ENCODE measurements around the gene TMEM39A. TPM values are rescaled to one million over a fixed set of nuclear protein-coding genes. Genes with fewer than 3 reads are reported as not detected.

Gene TMEM39A
- total RNA-seq, 1 experiment from 2014 or later: 30.2 TPM

DNA sequence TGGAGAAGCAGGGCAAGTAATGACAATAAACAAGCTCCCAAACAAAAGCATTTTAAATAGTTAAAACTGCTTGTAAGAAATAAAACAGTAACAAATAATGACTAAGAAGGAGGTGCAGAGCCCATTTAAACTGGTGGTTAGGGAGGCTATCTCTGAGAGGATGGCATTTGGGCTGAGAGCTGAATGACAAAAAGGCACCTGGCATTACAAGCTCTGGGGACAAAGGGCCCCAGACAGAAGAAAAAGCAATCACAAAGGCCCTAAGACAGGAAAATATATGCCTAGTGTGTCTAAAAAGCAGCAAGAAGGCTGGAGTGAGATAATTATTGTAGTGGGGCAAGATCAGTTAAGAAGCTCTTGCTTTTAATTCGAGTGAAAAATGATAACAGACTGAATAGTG is 9.6 kb downstream of the TMEM39A start:
- no peak for DNase-seq (ENCODE audit: low spot score)

GRCh38 chr3:119444590-119444989 is 18.8 kb downstream of the TMEM39A start:
- DNase-seq (ENCODE audit: low spot score): no peak

DNA sequence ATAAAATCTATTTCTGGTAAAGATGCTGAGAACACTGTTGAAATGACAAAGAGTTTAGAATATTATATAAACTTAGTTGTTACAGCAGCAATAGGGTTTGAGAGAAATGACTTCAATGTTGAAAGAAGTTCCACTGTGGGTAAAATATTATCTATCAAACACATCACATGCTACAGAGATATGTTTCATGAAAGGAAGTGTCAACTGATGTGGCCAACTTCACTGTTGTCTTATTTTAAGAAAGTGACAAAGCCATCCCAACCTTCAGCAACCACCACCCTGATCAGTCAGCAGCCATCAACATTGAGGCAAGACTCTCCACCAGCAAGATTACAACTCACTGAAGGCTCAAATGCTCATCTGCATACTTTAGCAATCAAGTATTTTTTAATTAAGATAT is 20.2 kb downstream of the TMEM39A start:
- no peak for DNase-seq (ENCODE audit: low spot score)

DNA sequence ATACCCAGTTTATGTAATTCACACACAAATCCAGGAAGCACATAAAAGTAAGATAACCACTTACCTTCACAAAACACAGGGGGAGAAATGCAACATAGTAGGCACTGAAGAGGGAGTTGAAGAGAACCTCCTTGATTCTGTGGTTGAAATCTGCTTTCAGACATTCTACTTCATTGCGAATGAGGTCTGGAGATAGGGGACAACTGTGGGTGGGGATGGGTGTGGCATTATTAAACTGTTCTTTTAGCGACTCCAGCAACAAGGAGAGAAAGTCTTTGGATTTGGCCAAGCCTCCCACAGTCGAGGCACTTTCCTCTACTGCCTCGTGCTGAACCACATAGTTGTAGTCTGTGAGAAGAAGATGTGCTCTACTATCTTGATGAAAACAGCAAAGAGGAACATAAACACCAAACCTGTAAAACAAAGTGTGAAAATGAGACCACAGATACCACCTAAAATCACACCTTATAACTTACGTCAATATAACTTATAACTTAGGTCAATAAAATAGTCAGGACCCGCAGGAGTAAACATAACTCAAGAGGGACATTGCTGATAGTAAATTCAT is 25.6 kb downstream of the TMEM39A start:
- no peak for DNase-seq (ENCODE audit: low spot score)

GRCh38 chr3:119436977-119437376 is 26.4 kb downstream of the TMEM39A start:
- DNase-seq (ENCODE audit: low spot score): no peak

GRCh38 chr3:119434703-119435102 is 28.7 kb downstream of the TMEM39A start:
- DNase-seq (ENCODE audit: low spot score): no peak

DNA sequence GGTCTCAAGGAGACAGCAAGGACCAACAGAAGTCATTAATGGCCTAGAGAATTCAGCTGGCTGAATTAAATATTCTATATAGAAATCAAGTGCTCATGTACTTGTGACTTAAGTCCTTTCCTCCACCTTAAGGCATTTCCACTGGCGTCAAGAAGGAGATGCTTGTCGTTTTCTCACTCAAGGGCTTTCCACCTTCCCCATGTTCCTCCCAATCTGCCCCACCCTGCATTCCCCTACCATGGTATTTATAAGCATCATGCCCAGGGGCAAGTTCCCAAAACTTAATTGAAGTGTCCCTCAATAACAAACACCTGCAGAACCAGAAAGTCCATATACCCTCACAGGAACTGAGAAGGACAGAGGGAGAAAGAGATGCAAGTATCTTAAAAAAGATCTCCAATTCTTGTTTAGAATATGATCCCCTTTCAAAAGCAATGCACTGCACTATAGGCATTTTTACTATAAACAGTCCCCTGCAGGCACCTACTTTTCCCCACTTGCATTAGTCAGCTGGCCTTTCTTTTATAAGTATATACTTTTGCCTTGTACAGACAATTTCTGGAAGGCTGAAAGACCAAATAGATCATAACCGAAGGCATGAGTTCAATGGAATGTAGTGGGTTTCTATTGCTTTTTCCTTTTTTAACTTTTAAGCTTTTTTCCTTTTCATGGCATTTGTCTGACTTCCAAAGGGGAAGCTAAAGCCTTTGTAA is 29.6 kb downstream of the TMEM39A start:
- no peak for DNase-seq (ENCODE audit: low spot score)

GRCh38 chr3:119428538-119428937 is 34.9 kb downstream of the TMEM39A start:
- DNase-seq (ENCODE audit: low spot score): no peak

DNA sequence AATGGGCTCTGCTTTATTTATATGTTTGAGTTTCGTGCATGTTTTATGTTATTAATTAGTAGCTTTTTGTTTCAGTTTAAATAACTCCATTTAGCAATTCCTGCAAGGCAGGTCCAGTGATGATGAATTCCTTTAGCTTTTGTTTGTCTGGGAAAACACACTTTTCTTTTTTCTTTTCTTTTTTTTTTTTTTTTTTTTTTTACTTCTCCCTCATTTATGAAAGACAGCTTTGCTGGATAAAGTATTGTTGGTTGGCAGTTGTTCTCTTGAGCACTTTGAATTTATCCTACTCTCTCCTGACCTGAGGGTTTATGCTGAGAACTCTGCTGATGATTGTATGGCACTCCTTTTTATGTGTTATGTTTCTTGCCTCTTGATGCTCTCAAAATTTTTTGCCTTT is 35.7 kb downstream of the TMEM39A start:
- DNase-seq (ENCODE audit: low spot score): no peak

GRCh38 chr3:119420196-119420595 is 43.2 kb downstream of the TMEM39A start:
- no peak for DNase-seq (ENCODE audit: low spot score)

DNA sequence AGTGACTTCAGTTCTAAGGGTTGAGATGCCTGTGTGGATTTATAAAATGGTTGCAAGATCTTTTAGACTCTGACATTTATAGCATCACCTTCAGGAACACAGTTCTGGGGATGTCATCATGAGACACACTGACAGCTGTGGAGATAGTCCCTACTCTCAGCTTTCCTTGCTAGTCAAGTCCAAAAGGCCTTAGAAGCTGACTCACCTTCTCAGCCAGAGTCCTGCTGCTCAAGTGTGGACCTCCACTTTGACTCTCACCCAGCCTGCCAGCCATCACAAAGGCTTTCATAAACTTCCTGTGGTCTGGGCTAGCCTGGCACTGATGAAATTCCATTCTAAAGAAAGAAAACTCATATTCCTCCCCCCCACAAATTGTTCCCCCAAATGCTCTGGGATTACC is 44.8 kb downstream of the TMEM39A start:
- DNase-seq (ENCODE audit: low spot score): no peak

GRCh38 chr3:119417771-119418512 is 45.5 kb downstream of the TMEM39A start:
- no peak for DNase-seq (ENCODE audit: low spot score)

GRCh38 chr3:119416873-119417272 is 46.5 kb downstream of the TMEM39A start:
- DNase-seq (ENCODE audit: low spot score): no peak

GRCh38 chr3:119413603-119414280 is 49.7 kb downstream of the TMEM39A start:
- DNase-seq (ENCODE audit: low spot score): no peak

- DNase-seq (ENCODE audit: low spot score): no peak
These were observed 53.6 kb downstream of the TMEM39A start for GRCh38 chr3:119409844-119410243.

GRCh38 chr3:119408243-119408950 is 55.0 kb downstream of the TMEM39A start:
- no peak for DNase-seq (ENCODE audit: low spot score)

- DNase-seq (ENCODE audit: low spot score): no peak
These were observed 58.1 kb downstream of the TMEM39A start for GRCh38 chr3:119405315-119405714.

GRCh38 chr3:119403201-119403600 is 60.2 kb downstream of the TMEM39A start:
- no peak for DNase-seq (ENCODE audit: low spot score)

DNA sequence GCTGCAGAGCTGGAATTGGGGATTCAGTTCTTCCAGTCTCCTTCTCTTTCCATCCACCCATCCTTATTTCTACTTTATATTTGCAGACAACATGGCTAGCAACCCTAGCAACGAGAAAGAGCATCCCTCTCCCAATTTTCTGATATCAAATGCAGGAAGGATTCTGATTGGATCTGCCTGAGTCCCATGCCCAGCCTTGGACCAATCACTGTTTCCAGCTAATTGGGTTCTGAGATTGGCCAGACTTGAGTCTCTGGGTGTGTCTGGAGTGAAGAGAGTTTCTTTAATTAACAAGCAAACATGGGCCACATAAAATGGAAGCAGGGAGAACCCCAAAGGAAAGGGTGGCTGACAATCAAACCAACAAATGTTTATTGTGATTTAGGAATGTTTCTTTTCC is 60.6 kb downstream of the TMEM39A start:
- DNase-seq (ENCODE audit: low spot score): no peak

DNA sequence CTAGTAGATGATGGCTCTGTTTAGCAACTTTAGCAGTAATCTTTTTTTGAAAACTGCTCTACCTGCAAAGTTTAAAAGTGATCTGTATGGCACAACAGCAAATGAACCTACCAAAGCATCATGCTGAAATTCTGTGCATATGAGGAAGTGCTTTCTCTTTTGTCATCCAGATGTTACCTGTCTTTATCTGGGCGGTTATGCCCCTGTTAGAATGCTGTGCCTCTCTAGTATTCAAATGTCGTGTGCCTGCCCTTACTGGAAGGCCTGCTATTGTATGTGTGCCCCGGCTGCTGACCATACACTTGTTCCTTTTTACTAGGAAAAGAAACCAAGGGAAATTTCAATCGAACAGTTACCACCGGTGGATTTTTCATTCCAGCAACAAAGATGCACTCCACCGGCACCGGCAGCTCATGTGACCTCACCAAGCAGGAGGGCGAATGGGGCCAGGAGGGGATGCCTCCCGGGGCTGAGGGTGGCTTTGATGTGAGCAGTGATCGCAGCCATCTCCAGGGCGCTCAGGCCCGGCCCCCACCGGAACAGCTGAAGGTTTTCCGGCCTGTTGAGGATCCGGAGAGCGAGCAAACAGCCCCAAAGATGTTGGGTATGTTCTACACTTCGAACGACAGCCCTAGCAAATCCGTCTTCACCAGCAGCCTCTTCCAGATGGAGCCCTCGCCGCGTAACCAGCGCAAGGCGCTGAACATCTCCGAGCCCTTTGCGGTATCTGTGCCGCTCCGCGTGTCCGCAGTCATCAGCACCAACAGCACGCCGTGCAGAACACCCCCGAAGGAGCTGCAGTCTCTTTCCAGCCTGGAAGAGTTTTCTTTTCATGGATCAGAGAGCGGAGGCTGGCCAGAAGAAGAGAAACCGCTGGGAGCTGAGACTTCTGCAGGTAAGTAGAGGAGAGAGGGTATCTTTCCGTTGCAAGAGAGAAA is 61.6 kb downstream of the TMEM39A start:
- DNase-seq (ENCODE audit: low spot score): no peak

DNA sequence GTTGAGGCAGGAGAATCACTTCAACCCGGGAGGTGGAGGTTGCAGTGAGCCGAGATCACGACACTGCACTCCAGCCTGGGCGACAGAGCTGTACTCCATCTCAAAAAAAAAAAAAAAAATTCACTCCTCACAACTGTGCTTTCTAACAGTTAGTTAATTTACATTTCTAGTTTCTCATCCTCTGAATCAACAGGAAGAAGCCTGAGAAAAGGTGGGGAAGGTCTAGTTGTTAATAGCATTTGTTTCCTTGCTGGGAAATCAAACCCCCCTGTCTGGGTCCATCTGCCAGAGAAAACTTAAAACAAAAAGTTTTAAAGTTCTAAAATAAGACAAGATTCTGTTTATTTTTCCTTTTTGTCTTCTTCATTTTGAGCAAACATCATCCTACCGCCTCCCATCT is 62.3 kb downstream of the TMEM39A start:
- DNase-seq (ENCODE audit: low spot score): no peak
